ENCODE data around the gene DNASE1L3.
"Not testable (repeated sequence)": the region's sequence is repeated elsewhere in the genome, so short reads cannot be mapped to it uniquely, and the experiment has no call there.

Gene DNASE1L3

GRCh38 chr3:58210761-58211460 is at the start of gene DNASE1L3:
DNASE1L3 (minus strand) TSS chr3:58210972; CDS start chr3:58210906, 66 bp downstream.
- no peak for DNase-seq

DNA sequence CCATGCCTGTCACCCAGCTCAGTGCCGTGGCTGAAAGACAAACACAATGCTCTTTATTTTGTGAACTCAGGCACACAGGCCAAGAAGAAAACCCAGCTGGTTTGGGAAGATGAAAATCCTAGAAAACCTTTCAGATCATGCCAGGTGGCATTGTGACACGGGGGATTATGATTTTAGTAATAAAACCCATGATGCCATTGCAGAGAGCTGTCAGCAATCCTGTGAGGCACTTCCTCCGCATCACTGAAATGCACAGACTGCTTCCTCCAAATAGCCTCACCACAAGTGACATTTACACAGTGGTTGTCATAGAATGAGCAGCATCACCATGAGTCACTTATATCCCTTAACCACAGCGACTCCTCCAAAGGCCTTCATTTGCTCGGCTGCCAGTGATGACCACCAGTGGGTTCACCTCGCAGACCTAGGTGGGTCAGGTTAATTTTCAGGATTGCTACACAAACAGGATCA is 49.5 kb upstream of the DNASE1L3 start:
- no peak for DNase-seq

GRCh38 chr3:58258392-58259055 is 47.8 kb upstream of the DNASE1L3 start:
- no peak for DNase-seq

DNA sequence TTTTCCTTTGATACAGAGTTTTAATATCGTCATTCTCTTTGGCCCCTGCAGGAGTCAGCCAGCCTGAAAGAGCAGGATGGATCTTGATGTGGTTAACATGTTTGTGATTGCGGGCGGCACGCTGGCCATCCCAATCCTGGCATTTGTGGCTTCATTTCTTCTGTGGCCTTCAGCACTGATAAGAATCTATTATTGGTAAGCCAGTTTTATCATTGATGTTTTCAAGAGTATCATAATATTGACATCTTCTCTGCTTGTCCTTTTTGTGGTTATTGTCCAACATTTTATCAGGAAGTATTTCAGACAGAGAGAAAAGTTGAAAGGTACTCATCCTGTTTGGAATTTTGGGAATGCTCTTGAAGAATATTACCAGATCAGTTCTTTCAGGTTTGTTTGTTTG is 45.7 kb upstream of the DNASE1L3 start:
- no peak for DNase-seq

- DNase-seq: no peak
Measured at GRCh38 chr3:58256061-58256460, 45.3 kb upstream of the DNASE1L3 start.

- no peak for DNase-seq
Measured at GRCh38 chr3:58254144-58254543, 43.4 kb upstream of the DNASE1L3 start.

GRCh38 chr3:58251631-58252035 is 40.9 kb upstream of the DNASE1L3 start:
- DNase-seq: no peak

DNA sequence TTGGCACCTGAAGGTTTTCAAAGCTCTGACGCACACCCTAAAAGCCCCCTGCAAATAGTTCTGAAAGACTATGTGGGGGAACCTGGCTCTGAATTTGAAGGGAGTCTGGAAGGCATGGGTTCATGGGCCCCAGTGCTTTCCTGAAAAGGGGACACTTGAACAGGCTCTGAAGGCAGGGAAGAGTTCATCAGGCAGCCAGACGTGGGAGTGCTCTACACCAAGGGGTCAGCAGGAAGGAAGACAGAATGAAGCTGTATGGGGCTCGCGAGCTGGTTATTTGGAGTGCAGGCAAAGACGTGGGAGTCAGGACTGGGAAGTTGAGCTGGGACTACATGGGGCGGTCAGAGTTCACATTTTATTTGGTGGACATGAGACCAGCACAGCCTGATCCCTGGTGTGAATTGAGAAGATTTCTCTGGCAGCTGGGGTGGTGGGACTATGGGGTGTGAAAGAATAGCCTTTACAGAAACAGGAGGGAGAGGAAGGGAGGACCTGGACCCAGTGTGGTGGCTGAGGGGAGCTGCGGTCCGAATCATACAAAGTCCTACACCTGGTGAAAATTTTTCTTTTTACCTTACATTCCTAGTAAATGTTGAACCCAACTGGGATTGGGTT is 39.4 kb upstream of the DNASE1L3 start:
- DNase-seq: no peak

GRCh38 chr3:58249358-58250092 is 38.8 kb upstream of the DNASE1L3 start:
- DNase-seq: no peak

- no peak for DNase-seq
Measured at GRCh38 chr3:58246148-58247047, 35.6 kb upstream of the DNASE1L3 start.

DNA sequence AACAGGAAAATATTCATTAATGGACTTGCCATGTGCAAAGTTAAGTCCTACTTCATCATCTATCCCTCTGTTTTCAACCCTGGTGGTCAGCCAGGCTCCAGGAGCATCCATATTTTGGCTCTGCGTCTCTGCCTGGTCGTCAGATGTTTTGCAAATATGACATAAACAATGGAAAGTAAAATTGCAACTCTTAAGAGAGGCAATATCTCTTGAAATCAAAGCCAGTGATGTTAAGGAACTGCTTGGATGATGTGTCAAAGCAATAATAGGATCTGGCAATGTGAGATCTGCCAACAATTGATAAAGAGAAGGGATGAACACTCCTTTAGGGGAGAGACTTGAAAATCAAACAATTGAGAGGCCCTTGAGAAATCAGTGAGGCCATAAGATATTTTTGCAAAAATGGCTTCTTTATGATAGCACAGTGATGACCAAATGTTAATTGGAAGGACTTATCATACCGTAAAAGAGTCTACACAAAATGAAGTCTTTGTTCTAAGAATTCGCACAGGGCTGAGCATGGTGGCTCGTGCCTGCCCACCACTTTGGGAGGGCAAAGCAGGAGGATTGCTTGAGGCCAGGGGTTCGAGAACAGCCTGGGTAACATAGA is 33.3 kb upstream of the DNASE1L3 start:
- no peak for DNase-seq

GRCh38 chr3:58242860-58243259 is 32.1 kb upstream of the DNASE1L3 start:
- not testable (repeated sequence) for DNase-seq

- no peak for DNase-seq
Measured at GRCh38 chr3:58242340-58242739, 31.6 kb upstream of the DNASE1L3 start.

DNA sequence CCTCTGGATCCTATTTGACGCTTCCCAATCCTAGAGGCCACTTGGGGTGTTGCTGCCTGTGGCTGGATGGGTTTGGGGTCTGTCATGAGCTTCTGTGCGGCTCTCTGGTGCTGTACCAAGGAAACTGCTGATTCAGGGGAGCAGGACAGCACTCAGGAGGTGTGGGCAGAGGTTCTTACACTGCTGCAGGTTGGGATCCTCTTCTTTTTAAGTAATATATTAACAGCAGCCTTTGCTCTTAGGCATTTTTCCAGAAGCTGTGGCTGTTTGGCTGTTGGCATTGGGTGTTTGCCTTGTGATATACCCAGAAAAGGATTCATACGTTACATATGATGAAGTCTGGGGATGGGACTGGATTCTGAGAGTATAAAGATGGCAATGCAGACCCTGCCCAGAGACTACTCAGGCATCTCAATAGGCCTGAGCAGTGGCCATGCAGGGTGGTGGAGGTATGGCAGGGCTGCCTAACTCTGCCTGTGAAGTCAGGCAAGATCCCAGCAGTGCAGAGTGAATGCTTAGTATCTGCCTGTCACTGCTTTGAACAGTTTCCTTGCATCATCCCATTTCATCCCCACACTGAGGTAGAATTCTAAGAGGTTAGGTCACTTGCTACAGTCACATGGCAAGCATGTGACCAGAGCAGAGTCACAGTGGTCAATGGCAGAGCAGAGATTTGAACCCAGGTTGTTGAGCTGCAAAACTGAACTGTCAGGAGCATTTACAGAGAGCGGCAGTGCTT is 30.7 kb upstream of the DNASE1L3 start:
- no peak for DNase-seq

- no peak for DNase-seq
Measured at GRCh38 chr3:58238830-58239229, 28.1 kb upstream of the DNASE1L3 start.

- DNase-seq: peak; percentile 74
Measured at GRCh38 chr3:58237941-58238681, 27.3 kb upstream of the DNASE1L3 start.

GRCh38 chr3:58237238-58237940 is 26.6 kb upstream of the DNASE1L3 start, which contains the start of gene ABHD6:
ABHD6 (plus strand) TSS chr3:58237792; CDS start chr3:58256587, 18,795 bp downstream.
- DNase-seq: peak; percentile 94

DNA sequence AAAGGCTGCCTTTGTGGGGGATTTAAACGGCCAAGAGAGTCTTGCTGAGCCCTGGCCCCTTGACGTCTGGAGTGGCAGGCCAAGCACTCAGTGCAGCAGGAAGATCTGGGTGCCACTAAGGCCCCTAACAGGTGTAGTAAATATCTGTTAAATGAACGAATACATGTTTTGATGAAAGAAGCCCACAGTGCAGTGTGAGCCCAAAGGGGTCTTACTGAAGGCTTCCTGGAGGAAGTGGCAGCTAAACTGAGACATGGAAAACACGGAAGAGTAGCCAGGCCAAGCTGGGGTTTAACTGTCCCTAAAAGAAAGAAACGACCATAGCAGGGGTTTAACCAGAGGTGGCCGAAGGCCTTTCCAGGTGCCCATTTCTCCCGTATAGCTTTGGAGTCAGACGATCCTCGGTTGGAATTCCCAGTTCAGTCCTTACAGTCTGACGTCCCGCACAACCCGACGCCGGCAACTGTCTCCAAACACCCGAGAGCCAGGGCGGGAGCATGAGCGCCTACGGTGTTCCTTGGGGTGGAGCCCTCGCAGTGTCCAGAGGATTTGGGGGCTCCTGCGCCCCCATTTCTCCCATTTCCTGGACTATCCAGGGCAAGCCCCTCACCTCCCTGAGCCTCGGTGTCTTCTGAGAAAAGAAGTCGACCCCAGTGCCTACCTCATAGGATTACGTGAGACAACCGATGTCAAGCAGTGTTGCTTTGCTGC is 25.9 kb upstream of the DNASE1L3 start:
- DNase-seq: no peak

- DNase-seq: no peak
Measured at GRCh38 chr3:58235970-58236369, 25.2 kb upstream of the DNASE1L3 start.

Measured in activated effector memory CD4-positive, alpha-beta T cell treated with anti-CD3 and anti-CD28 coated beads, Interleukin-2, amount 50 U/mL, for 16 hours (primary cell).